DOHH2 (cell line): ENCODE data around the gene MAST2.

ENCODE experiments used
- H3F3A ChIP-seq: fragments of 200-600 bp; sonication (generic), shearing (Covaris generic); 2 replicates; pipeline ENCODE4 v1.6.0; 2016; ENCODE audit warnings: antibody characterized with exemption, mild to moderate bottlenecking; ENCODE audit not compliant: control insufficient read depth, insufficient read depth
- H3K27ac ChIP-seq: fragments of 200-600 bp; sonication (generic); 2 replicates; pipeline ENCODE4 v1.5.1; 2014; ENCODE audit warnings: low read depth, mild to moderate bottlenecking, low read length, moderate library complexity
- H3K27me3 ChIP-seq: fragments of 200-600 bp; sonication (generic); 2 replicates; pipeline ENCODE4 v1.6.1; 2014; ENCODE audit warnings: mild to moderate bottlenecking, low read length, mixed read lengths; ENCODE audit not compliant: control insufficient read depth
- H3K36me3 ChIP-seq: fragments of 200-600 bp; sonication (generic); 2 replicates; pipeline ENCODE4 v1.6.1; 2014; ENCODE audit warnings: mild to moderate bottlenecking, low read length, moderate library complexity, mixed read lengths; ENCODE audit not compliant: control insufficient read depth
- H3K4me1 ChIP-seq: fragments of 200-600 bp; sonication (generic); 2 replicates; pipeline ENCODE4 v1.6.1; 2014; ENCODE audit warnings: mild to moderate bottlenecking, low read length, mixed read lengths; ENCODE audit not compliant: control insufficient read depth
- H3K4me2 ChIP-seq: fragments of 200-600 bp; sonication (generic); 2 replicates; pipeline ENCODE4 v1.6.0; 2014; ENCODE audit warnings: mild to moderate bottlenecking, low read length, moderate library complexity
- H3K4me3 ChIP-seq: fragments of 200-600 bp; sonication (generic); 2 replicates; pipeline ENCODE4 v1.5.1; 2014; ENCODE audit warnings: mild to moderate bottlenecking, low read length, mixed read lengths
- H3K79me2 ChIP-seq: fragments of 200-600 bp; sonication (generic); 2 replicates; pipeline ENCODE4 v1.6.1; 2014; ENCODE audit warnings: mild to moderate bottlenecking, low read length, mixed read lengths; ENCODE audit not compliant: control insufficient read depth
- H3K9me2 ChIP-seq: fragments of 200-600 bp; sonication (generic); replicated peaks from 2 replicates; pipeline ENCODE4 v1.6.1; 2014; ENCODE audit warnings: mild to moderate bottlenecking, low read length, mixed read lengths; ENCODE audit not compliant: control insufficient read depth
- H3K9me3 ChIP-seq: fragments of 200-600 bp; sonication (generic); 2 replicates; pipeline ENCODE4 v1.6.1; 2014; ENCODE audit warnings: antibody characterized with exemption, low read length, mixed read lengths; ENCODE audit not compliant: control insufficient read depth, insufficient read depth
- H4K20me1 ChIP-seq: fragments of 200-600 bp; sonication (generic); 2 replicates; pipeline ENCODE4 v1.6.0; 2014; ENCODE audit warnings: low read depth, mild to moderate bottlenecking, antibody characterized with exemption, low read length, moderate library complexity; ENCODE audit not compliant: control insufficient read depth, insufficient read depth
- CTCF ChIP-seq: fragments of 200-600 bp; sonication (generic); IDR thresholded peaks from one replicate; pipeline ENCODE4 v1.5.1; 2014; ENCODE audit warnings: antibody characterized with exemption, mild to moderate bottlenecking, low read depth, low read length; ENCODE audit not compliant: poor library complexity, severe bottlenecking
- EZH2phosphoT487 ChIP-seq: fragments of 200-600 bp; sonication (generic); IDR thresholded peaks from 2 replicates; pipeline ENCODE4 v1.6.1; 2017; ENCODE audit warnings: borderline replicate concordance, mild to moderate bottlenecking, antibody characterized with exemption, low read length, moderate library complexity, mixed read lengths

Gene MAST2

GRCh38 chr1:45809761-45810160 lies 6.3 kb downstream of the MAST2 start:
- peaks cover 71% of the 10 kb centered on the region for H3K36me3 ChIP-seq
- 0 out of 2 replicates have a peak overlapping the region, but pooled peaks have one; percentile 0 for H3K4me2 ChIP-seq

GRCh38 chr1:45814776-45815175 lies 11.4 kb downstream of the MAST2 start:
- Histone ChIP-seq H3K36me3 (peaks cover 65% of the 10 kb centered on the region), H3K27me3 (no peaks in the 10 kb centered on the region), H3K9me2 (no peaks in the 10 kb centered on the region), H3F3A (peaks cover 13% of the 10 kb centered on the region; the same call in 1 of the 2 replicates), H3K4me1 (peaks cover 32% of the 10 kb centered on the region), H3K9me3 (no peaks in the 10 kb centered on the region), H3K79me2 (peaks cover 97% of the 10 kb centered on the region), H4K20me1 (no peaks in the 10 kb centered on the region), H3K27ac (no peak overlapping the region), H3K4me2 (no peak overlapping the region), H3K4me3 (no peak overlapping the region)
- TF ChIP-seq CTCF: no peak
- TF ChIP-seq EZH2phosphoT487: no peak

More at GRCh38 chr1:45809761-45810160, 6.3 kb downstream of the MAST2 start:
- no peaks in the 10 kb centered on the region for H3K9me3 ChIP-seq
- TF ChIP-seq CTCF (no peak), EZH2phosphoT487 (no peak)
- H3K79me2 ChIP-seq: peaks cover 97% of the 10 kb centered on the region
- no peak overlapping the region for H3K27ac ChIP-seq
- H3K27me3 ChIP-seq: no peaks in the 10 kb centered on the region
- no peak overlapping the region for H3K4me3 ChIP-seq
- H4K20me1 ChIP-seq: peaks cover 7% of the 10 kb centered on the region
- H3K4me1 ChIP-seq: peaks cover 45% of the 10 kb centered on the region
- H3K9me2 ChIP-seq: no peaks in the 10 kb centered on the region
- no peaks in the 10 kb centered on the region for H3F3A ChIP-seq

- H3K4me3 ChIP-seq: no peak overlapping the region
- TF ChIP-seq EZH2phosphoT487 (no peak), CTCF (no peak)
- no peaks in the 10 kb centered on the region for H4K20me1 ChIP-seq
- no peak overlapping the region for H3K4me2 ChIP-seq
- peaks cover 97% of the 10 kb centered on the region for H3K79me2 ChIP-seq
- H3K4me1 ChIP-seq: peaks cover 40% of the 10 kb centered on the region
- peaks cover 17% of the 10 kb centered on the region; the same call in 1 of the 2 replicates for H3F3A ChIP-seq
- peaks cover 64% of the 10 kb centered on the region for H3K36me3 ChIP-seq
- no peaks in the 10 kb centered on the region for H3K9me2 ChIP-seq
- H3K27ac ChIP-seq: no peak overlapping the region
- H3K9me3 ChIP-seq: no peaks in the 10 kb centered on the region
- no peaks in the 10 kb centered on the region for H3K27me3 ChIP-seq
Observed at GRCh38 chr1:45815667-45816458, 12.5 kb downstream of the MAST2 start.
